ENCODE measurements around the gene PRPS1. TPM values are rescaled to one million over a fixed set of nuclear protein-coding genes. Genes with fewer than 3 reads are reported as not detected.
"Not testable (repeated sequence)": the region's sequence is repeated elsewhere in the genome, so short reads cannot be mapped to it uniquely, and the experiment has no call there.

PRPS1 gene
- total and polyA plus RNA-seq, 4 experiments from 2014 or later = 53.4 to 61.9 (median 58.7) TPM

DNA sequence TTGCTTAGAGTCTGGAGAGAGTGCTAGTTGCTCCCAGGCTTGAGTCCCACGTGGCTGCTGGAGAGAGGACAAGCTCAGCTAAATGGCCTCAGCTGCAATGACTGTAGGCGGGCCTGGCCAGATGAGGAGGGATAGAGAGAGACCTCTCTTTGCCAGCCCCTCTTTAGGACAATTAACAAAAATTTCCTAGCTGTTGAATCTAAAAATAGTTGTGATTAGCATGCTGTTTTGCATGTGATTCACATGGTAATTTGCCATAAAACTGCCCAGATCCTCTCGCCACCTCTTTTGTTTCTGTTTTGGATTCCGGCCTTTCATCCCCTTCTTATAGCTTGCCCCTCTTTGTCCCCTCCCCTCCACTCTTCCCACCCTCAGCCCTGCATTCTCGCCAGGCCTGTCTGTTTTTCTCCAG is 28.9 kb upstream of the PRPS1 start:
- Histone ChIP-seq H3K4me1 (ENCODE audit: insufficient read depth, low read length) (no peaks in the 10 kb centered on the region), H3K27me3 (ENCODE audit: insufficient read depth, low read length) (no peaks in the 10 kb centered on the region), H3K36me3 (ENCODE audit: insufficient read depth, low read length) (no peaks in the 10 kb centered on the region), H3K4me3 (ENCODE audit: low read length in 2 of 2) (no peak overlapping the region), H3K9me3 (ENCODE audit: control insufficient read depth in 1 of 2, low read length in 2 of 2) (no peaks in the 10 kb centered on the region), H3K27ac (ENCODE audit: low read depth, low read length) (no peak overlapping the region)
- no peaks in the 10 kb centered on the region for H3K4me1 Mint-ChIP-seq
- no peak overlapping the region for H3K27ac Mint-ChIP-seq
- no peaks in the 10 kb centered on the region for H3K36me3 Mint-ChIP-seq
- H3K9me3 Mint-ChIP-seq = no peaks in the 10 kb centered on the region
- POLR2A ChIA-PET (ENCODE audit: partially characterized antibody) = no interaction called here
- intact Hi-C loops (cut with micrococcal nuclease) = no loop called here
- DNase-seq = no peak
- H3K4me3 Mint-ChIP-seq = no peak overlapping the region
- CTCF ChIA-PET (ENCODE audit: partially characterized antibody) = no interaction called here
- peaks cover 1 to 2% of the 10 kb centered on the region in 2 donors for H3K27me3 Mint-ChIP-seq

DNA sequence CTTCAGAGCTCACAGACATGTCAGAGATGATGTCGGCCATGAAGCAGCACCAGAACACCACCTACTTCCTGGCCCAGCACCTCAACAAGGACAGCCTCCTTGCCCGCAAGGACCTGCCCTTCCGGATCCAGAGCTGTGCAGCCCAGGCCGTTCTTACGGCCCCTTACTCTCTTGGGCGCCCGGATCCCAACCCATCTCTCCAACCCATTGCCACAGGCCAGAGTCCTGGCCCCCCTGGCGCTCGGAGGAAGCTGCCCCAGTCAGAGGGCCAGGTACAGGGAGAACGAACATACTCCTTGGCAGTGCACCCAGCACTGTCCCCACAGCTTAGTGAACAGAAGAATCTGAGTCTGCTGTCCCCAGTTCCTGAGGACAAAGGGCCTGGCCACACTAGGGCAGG is 27.9 kb upstream of the PRPS1 start:
- H3K27me3 Mint-ChIP-seq = peaks cover 1 to 2% of the 10 kb centered on the region in 2 donors
- H3K9me3 Mint-ChIP-seq = no peaks in the 10 kb centered on the region
- H3K27me3 ChIP-seq (ENCODE audit: insufficient read depth, low read length) = no peaks in the 10 kb centered on the region
- no peak overlapping the region for H3K4me3 Mint-ChIP-seq
- no peaks in the 10 kb centered on the region for H3K9me3 ChIP-seq (ENCODE audit: control insufficient read depth in 1 of 2, low read length in 2 of 2)
- no peak overlapping the region for H3K27ac Mint-ChIP-seq
- CTCF ChIA-PET (ENCODE audit: partially characterized antibody) = no interaction called here
- no peaks in the 10 kb centered on the region for H3K36me3 Mint-ChIP-seq
- POLR2A ChIA-PET (ENCODE audit: partially characterized antibody) = no interaction called here
- no peak overlapping the region for H3K27ac ChIP-seq (ENCODE audit: low read depth, low read length)
- H3K4me1 Mint-ChIP-seq = no peaks in the 10 kb centered on the region
- no peak for DNase-seq
- no peaks in the 10 kb centered on the region for H3K36me3 ChIP-seq (ENCODE audit: insufficient read depth, low read length)
- intact Hi-C loops (cut with micrococcal nuclease) = no loop called here
- H3K4me3 ChIP-seq (ENCODE audit: low read length in 2 of 2) = no peak overlapping the region
- no peaks in the 10 kb centered on the region for H3K4me1 ChIP-seq (ENCODE audit: insufficient read depth, low read length)

DNA sequence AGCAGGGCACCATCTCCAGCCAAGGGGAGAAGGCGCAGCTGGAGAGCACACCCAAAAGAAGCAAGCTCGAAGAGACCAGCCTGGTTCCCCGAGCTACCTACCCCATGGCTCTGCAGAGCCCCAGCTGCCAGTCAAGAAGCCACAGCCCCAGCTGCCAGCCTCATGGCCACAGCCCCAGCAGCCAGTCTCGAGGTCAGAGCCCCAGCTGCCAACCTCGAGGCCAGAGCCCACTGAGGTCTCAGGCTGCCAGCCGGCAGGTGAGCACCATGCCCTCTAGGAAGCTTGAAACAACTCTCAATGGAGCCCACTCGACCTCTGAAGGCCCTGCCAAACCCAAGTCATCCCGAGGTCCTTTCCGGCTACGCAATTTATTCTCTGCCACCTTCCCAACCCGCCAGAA is 27.0 kb upstream of the PRPS1 start:
- no peak for DNase-seq
- CTCF ChIA-PET (ENCODE audit: partially characterized antibody) = no interaction called here
- Mint-ChIP-seq H3K36me3 (no peaks in the 10 kb centered on the region), H3K27ac (no peak overlapping the region), H3K4me3 (no peak overlapping the region), H3K27me3 (peaks cover under 1 to 1% of the 10 kb centered on the region in 2 donors), H3K9me3 (no peaks in the 10 kb centered on the region), H3K4me1 (no peaks in the 10 kb centered on the region)
- no peak overlapping the region for H3K27ac ChIP-seq (ENCODE audit: low read depth, low read length)
- H3K27me3 ChIP-seq (ENCODE audit: insufficient read depth, low read length) = no peaks in the 10 kb centered on the region
- no peaks in the 10 kb centered on the region for H3K4me1 ChIP-seq (ENCODE audit: insufficient read depth, low read length)
- intact Hi-C loops (cut with micrococcal nuclease) = no loop called here
- H3K36me3 ChIP-seq (ENCODE audit: insufficient read depth, low read length) = no peaks in the 10 kb centered on the region
- H3K4me3 ChIP-seq (ENCODE audit: low read length in 2 of 2) = no peak overlapping the region
- no peaks in the 10 kb centered on the region for H3K9me3 ChIP-seq (ENCODE audit: control insufficient read depth in 1 of 2, low read length in 2 of 2)
- POLR2A ChIA-PET (ENCODE audit: partially characterized antibody) = no interaction called here

- Mint-ChIP-seq H3K36me3 (no peaks in the 10 kb centered on the region), H3K9me3 (no peaks in the 10 kb centered on the region), H3K4me3 (no peak overlapping the region), H3K27ac (no peak overlapping the region), H3K4me1 (no peaks in the 10 kb centered on the region), H3K27me3 (peaks cover 0 to 1% of the 10 kb centered on the region in 2 donors)
- Histone ChIP-seq H3K4me1 (ENCODE audit: insufficient read depth, low read length) (no peaks in the 10 kb centered on the region), H3K27me3 (ENCODE audit: insufficient read depth, low read length) (no peaks in the 10 kb centered on the region), H3K36me3 (ENCODE audit: insufficient read depth, low read length) (no peaks in the 10 kb centered on the region), H3K4me3 (ENCODE audit: low read length in 2 of 2) (no peak overlapping the region), H3K9me3 (ENCODE audit: control insufficient read depth in 1 of 2, low read length in 2 of 2) (no peaks in the 10 kb centered on the region), H3K27ac (ENCODE audit: low read depth, low read length) (no peak overlapping the region)
- ChIA-PET POLR2A (ENCODE audit: partially characterized antibody) (no interaction called here), CTCF (ENCODE audit: partially characterized antibody) (no interaction called here)
- no peak for DNase-seq
- intact Hi-C loops (cut with micrococcal nuclease) = no loop called here
Observed at GRCh38 chrX:107601759-107602158, 26.6 kb upstream of the PRPS1 start.

DNA sequence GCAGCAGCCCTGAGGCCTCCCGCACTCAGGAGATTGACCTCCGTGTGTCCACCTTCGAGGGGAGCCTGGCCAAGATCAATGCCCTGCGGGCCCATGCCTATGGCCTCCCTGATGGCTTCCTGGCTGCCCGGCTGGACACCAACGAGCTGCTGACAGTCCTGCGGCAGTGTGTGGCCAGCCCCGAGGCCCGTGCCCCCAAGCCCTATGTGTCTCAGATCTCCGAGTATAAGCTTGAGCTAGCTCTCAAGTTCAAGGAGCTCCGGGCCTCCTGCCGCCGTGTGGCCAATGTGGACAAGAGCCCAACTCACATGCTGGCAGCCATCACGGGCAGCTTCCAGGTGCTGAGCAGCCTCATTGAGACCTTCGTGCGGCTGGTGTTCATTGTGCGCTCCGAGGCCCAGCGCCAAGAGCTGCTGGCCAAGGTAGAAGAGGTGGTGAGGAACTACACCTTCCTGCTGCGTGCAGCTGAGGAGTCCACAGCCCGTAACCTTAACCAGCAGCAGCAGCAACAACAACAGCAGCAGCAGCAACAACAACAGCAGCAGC is 25.5 kb upstream of the PRPS1 start:
- CTCF ChIA-PET (ENCODE audit: partially characterized antibody) = no interaction called here
- H3K9me3 Mint-ChIP-seq = no peaks in the 10 kb centered on the region

DNA sequence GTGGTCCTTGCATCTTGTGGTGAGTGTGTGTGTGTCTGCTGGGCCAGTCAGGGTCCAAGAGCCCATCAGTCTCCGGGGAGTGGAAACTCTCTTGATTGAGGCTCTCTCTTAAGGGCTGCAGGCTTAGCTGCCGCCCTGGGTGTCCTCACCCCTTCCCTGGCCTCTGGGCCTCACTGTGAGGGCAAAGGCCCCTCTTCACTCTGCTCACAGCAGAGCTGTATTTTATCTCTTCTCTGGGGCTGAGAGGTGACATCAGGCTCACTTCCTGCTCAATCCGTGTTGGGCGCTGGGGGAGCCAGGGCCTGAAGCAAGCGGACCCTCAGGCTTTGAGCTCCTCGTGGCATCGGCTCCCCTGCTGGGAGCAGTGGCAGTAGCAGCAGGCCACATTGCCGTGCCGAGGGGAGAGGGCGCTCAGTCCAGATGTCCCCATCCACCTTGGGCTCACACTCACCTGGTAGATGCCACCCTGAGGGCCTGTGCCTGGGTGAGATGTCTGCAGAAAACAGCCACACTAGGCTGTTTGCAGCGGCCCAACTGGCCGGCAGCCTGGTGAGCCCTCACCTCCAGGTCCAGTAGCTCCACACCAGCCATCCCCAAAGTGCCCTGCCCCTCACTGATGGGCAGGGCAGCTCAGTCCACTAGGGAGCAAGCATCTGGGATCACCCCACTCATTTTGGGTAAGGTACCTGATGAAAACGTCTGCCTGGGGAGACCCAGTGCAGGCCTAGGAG is 24.7 kb upstream of the PRPS1 start:
- H3K9me3 Mint-ChIP-seq = peaks cover 0 to 1% (median 0%) of the 10 kb centered on the region in 8 donors
- no peaks in the 10 kb centered on the region for H3K4me1 Mint-ChIP-seq
- Histone ChIP-seq H3K4me3 (ENCODE audit: low read length in 2 of 2) (no peak overlapping the region), H3K27ac (ENCODE audit: low read depth, low read length) (no peak overlapping the region), H3K9me3 (ENCODE audit: control insufficient read depth in 1 of 2, low read length in 2 of 2) (no peaks in the 10 kb centered on the region), H3K4me1 (ENCODE audit: insufficient read depth, low read length) (no peaks in the 10 kb centered on the region), H3K27me3 (ENCODE audit: insufficient read depth, low read length) (no peaks in the 10 kb centered on the region), H3K36me3 (ENCODE audit: insufficient read depth, low read length) (no peaks in the 10 kb centered on the region)
- H3K4me3 Mint-ChIP-seq = no peak overlapping the region
- no peaks in the 10 kb centered on the region for H3K36me3 Mint-ChIP-seq
- intact Hi-C loops (cut with micrococcal nuclease) = no loop called here
- CTCF ChIA-PET (ENCODE audit: partially characterized antibody) = no interaction called here
- POLR2A ChIA-PET (ENCODE audit: partially characterized antibody) = no interaction called here
- no peak overlapping the region for H3K27ac Mint-ChIP-seq
- DNase-seq = no peak
- peaks cover 0 to 1% of the 10 kb centered on the region in 2 donors for H3K27me3 Mint-ChIP-seq

More for the DNA sequence above, 25.5 kb upstream of the PRPS1 start:
- H3K4me1 ChIP-seq (ENCODE audit: insufficient read depth, low read length) = no peaks in the 10 kb centered on the region
- no peaks in the 10 kb centered on the region for H3K9me3 ChIP-seq (ENCODE audit: control insufficient read depth in 1 of 2, low read length in 2 of 2)
- Mint-ChIP-seq H3K27me3 (peaks cover 0 to 1% of the 10 kb centered on the region in 2 donors), H3K4me1 (no peaks in the 10 kb centered on the region), H3K36me3 (no peaks in the 10 kb centered on the region), H3K4me3 (no peak overlapping the region), H3K27ac (no peak overlapping the region)
- no peaks in the 10 kb centered on the region for H3K27me3 ChIP-seq (ENCODE audit: insufficient read depth, low read length)
- no peak overlapping the region for H3K27ac ChIP-seq (ENCODE audit: low read depth, low read length)
- POLR2A ChIA-PET (ENCODE audit: partially characterized antibody) = no interaction called here
- intact Hi-C loops (cut with micrococcal nuclease) = no loop called here
- H3K4me3 ChIP-seq (ENCODE audit: low read length in 2 of 2) = no peak overlapping the region
- H3K36me3 ChIP-seq (ENCODE audit: insufficient read depth, low read length) = no peaks in the 10 kb centered on the region
- DNase-seq = no peak

DNA sequence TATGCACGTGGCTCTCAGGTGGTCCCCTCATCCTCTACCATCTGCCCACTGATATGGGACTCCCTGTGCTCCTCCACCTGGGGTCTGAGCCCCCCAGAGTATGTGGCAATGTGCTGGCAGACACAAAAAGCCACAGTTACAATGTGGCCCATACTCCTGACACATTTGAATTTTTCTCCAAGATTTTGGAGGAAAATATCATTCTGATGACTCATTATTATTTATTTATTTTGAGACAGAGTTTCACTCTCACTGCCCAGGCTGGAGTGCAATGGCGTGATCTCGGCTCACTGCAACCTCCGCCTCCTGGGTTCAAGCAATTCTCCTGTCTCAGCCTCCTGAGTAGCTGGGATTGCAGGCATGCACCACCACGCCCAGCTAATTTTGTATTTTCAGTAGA is 19.2 kb upstream of the PRPS1 start:
- H3K4me1 Mint-ChIP-seq; H3K27me3 Mint-ChIP-seq; intact Hi-C loops (cut with micrococcal nuclease); H3K27ac Mint-ChIP-seq; H3K4me3 Mint-ChIP-seq; H3K27me3 ChIP-seq (ENCODE audit: insufficient read depth, low read length); H3K4me3 ChIP-seq (ENCODE audit: low read length in 2 of 2); H3K36me3 ChIP-seq (ENCODE audit: insufficient read depth, low read length); CTCF ChIA-PET (ENCODE audit: partially characterized antibody); H3K9me3 Mint-ChIP-seq; H3K9me3 ChIP-seq (ENCODE audit: control insufficient read depth in 1 of 2, low read length in 2 of 2); H3K27ac ChIP-seq (ENCODE audit: low read depth, low read length); H3K36me3 Mint-ChIP-seq; POLR2A ChIA-PET (ENCODE audit: partially characterized antibody); DNase-seq; H3K4me1 ChIP-seq (ENCODE audit: insufficient read depth, low read length): not testable (repeated sequence)
